ENCODE measurements around the gene ANKRD52.

- TF ChIP-seq PATZ1 (CRISPR knock-in tag; IDR thresholded peaks at IDR 0.05; ENCODE audit: borderline replicate concordance) (no peak), TCF4 (CRISPR knock-in tag; IDR thresholded peaks at IDR 0.05; ENCODE audit: borderline replicate concordance) (no peak), ESRRG (CRISPR knock-in tag; IDR thresholded peaks at IDR 0.05) (no peak)
Observed at GRCh38 chr12:56278905-56279304, 20.7 kb upstream of the ANKRD52 start.

Data from SK-N-SH treated with all-trans-retinoic acid at 6 μM for 48 hours (cell line).